H9 (cell line): ENCODE measurements around the gene CADPS2. TPM values are rescaled to one million over a fixed set of nuclear protein-coding genes. Genes with fewer than 3 reads are reported as not detected.

Experiments
- DNase-seq: peaks from one replicate; pipeline ENCODE4 v3.0.0-alpha.2; 2017
- H2AFZ ChIP-seq: one replicate; pipeline ENCODE4 v1.6.1; 2013; ENCODE audit warnings: mild to moderate bottlenecking, low read length, control low read depth, moderate library complexity
- H2AK5ac ChIP-seq: 2 replicates; pipeline ENCODE4 v1.6.1; 2013; ENCODE audit warnings: low read length, control low read depth, mixed read lengths; ENCODE audit not compliant: insufficient read length
- H2BK120ac ChIP-seq: one replicate; pipeline ENCODE4 v1.6.1; 2013; ENCODE audit warnings: low read depth, mild to moderate bottlenecking, low read length, control low read depth, inconsistent platforms; ENCODE audit not compliant: poor library complexity, severe bottlenecking
- H2BK12ac ChIP-seq: 2 replicates; pipeline ENCODE4 v1.6.1; 2013; ENCODE audit warnings: low read length, control low read depth, mixed read lengths, low read depth; ENCODE audit not compliant: insufficient read length
- H2BK15ac ChIP-seq: 2 replicates; pipeline ENCODE4 v1.6.1; 2013; ENCODE audit warnings: low read depth, low read length, control low read depth
- H2BK20ac ChIP-seq: one replicate; pipeline ENCODE4 v1.6.1; 2013; ENCODE audit warnings: low read depth, mild to moderate bottlenecking, low read length, control low read depth, inconsistent platforms; ENCODE audit not compliant: poor library complexity, severe bottlenecking
- H2BK5ac ChIP-seq: 2 replicates; pipeline ENCODE4 v1.6.1; 2013; ENCODE audit warnings: low read length, control low read depth, mixed read lengths; ENCODE audit not compliant: insufficient read length
- H3K14ac ChIP-seq: 2 replicates; pipeline ENCODE4 v1.6.1; 2013; ENCODE audit warnings: low read length, control low read depth; ENCODE audit not compliant: insufficient read depth
- H3K18ac ChIP-seq: 2 replicates; pipeline ENCODE4 v1.6.1; 2013; ENCODE audit warnings: low read depth, mild to moderate bottlenecking, mixed read lengths, low read length, control low read depth; ENCODE audit not compliant: insufficient read length
- H3K23ac ChIP-seq: 2 replicates; pipeline ENCODE4 v1.6.1; 2013; ENCODE audit warnings: low read length, control low read depth, mixed read lengths, low read depth; ENCODE audit not compliant: insufficient read length
- H3K23me2 ChIP-seq: 2 replicates; pipeline ENCODE4 v1.6.1; 2013; ENCODE audit warnings: low read depth, mild to moderate bottlenecking, mixed read lengths, low read length, control low read depth; ENCODE audit not compliant: insufficient read length, poor library complexity, severe bottlenecking
- H3K27ac ChIP-seq: 2 replicates; pipeline ENCODE4 v1.5.1; 2013; ENCODE audit warnings: low read length, control low read depth, mixed read lengths, low read depth; ENCODE audit not compliant: insufficient read length
- H3K27me3 ChIP-seq: 2 replicates; pipeline ENCODE4 v1.6.1; 2013; ENCODE audit warnings: low read length, control low read depth, inconsistent platforms; ENCODE audit not compliant: insufficient read depth
- H3K4ac ChIP-seq: 2 replicates; pipeline ENCODE4 v1.6.1; 2013; ENCODE audit warnings: low read depth, mild to moderate bottlenecking, control low read depth, inconsistent platforms, low read length, moderate library complexity
- H3K4me1 ChIP-seq: 2 replicates; pipeline ENCODE4 v1.6.1; 2013; ENCODE audit warnings: low read length, control low read depth, inconsistent platforms; ENCODE audit not compliant: insufficient read depth
- H3K4me2 ChIP-seq: 2 replicates; pipeline ENCODE4 v1.6.1; 2013; ENCODE audit warnings: low read length, control low read depth, mixed read lengths; ENCODE audit not compliant: insufficient read length, insufficient read depth
- H3K56ac ChIP-seq: 2 replicates; pipeline ENCODE4 v1.6.1; 2013; ENCODE audit warnings: low read depth, mild to moderate bottlenecking, mixed read lengths, low read length, control low read depth; ENCODE audit not compliant: insufficient read length
- H3K79me1 ChIP-seq: 2 replicates; pipeline ENCODE4 v1.6.1; 2013; ENCODE audit warnings: low read depth, mild to moderate bottlenecking, moderate library complexity, low read length, control low read depth, inconsistent platforms; ENCODE audit not compliant: insufficient read depth, poor library complexity, severe bottlenecking
- H3K79me2 ChIP-seq: 2 replicates; pipeline ENCODE4 v1.6.1; 2013; ENCODE audit warnings: low read length, control low read depth, inconsistent platforms; ENCODE audit not compliant: insufficient read depth
- H3K9ac ChIP-seq: 2 replicates; pipeline ENCODE4 v1.6.1; 2013; ENCODE audit warnings: low read length, control low read depth, mixed read lengths; ENCODE audit not compliant: insufficient read length; ENCODE audit errors: extremely low read depth
- H3K9me3 ChIP-seq: one replicate; pipeline ENCODE4 v1.6.1; 2013; ENCODE audit warnings: low read depth, low read length, inconsistent platforms; ENCODE audit not compliant: control insufficient read depth
- H3T11ph ChIP-seq: one replicate; pipeline ENCODE4 v1.6.1; 2013; ENCODE audit warnings: mild to moderate bottlenecking, low read length, control low read depth, inconsistent platforms
- H4K20me1 ChIP-seq: one replicate; pipeline ENCODE4 v1.6.1; 2013; ENCODE audit not compliant: control insufficient read depth, insufficient read length, insufficient read depth
- H4K5ac ChIP-seq: 2 replicates; pipeline ENCODE4 v1.6.1; 2013; ENCODE audit warnings: low read depth, mild to moderate bottlenecking, mixed read lengths, low read length, control low read depth; ENCODE audit not compliant: insufficient read length
- H4K8ac ChIP-seq: replicated peaks from 2 replicates; pipeline ENCODE4 v1.6.1; 2013; ENCODE audit warnings: low read length, control low read depth, mixed read lengths, low read depth; ENCODE audit not compliant: insufficient read length
- H4K91ac ChIP-seq: 2 replicates; pipeline ENCODE4 v1.6.1; 2013; ENCODE audit warnings: low read depth, mild to moderate bottlenecking, moderate library complexity, mixed read lengths, low read length, control low read depth; ENCODE audit not compliant: insufficient read length
- H3K27ac Mint-ChIP-seq, 3 experiments: 2 replicates in 2 of 3; 3 replicates in 1 of 3; pipeline ENCODE4 v1.8.0; 2020 to 2021; ENCODE audit warnings: mixed read lengths in 3 of 3, mild to moderate bottlenecking in 1 of 3, moderate library complexity in 1 of 3
- H3K27me3 Mint-ChIP-seq: 2 replicates; pipeline ENCODE4 v1.8.0; 2021; ENCODE audit warnings: low read depth, mild to moderate bottlenecking, moderate library complexity, mixed read lengths
- H3K36me3 Mint-ChIP-seq, 3 experiments: 2 replicates in 2 of 3; 3 replicates in 1 of 3; pipeline ENCODE4 v1.8.0; 2020 to 2021; ENCODE audit warnings: low read depth in 3 of 3, mixed read lengths in 3 of 3; ENCODE audit not compliant: insufficient read depth in 1 of 3
- H3K4me1 Mint-ChIP-seq, 2 experiments: 2 replicates each; pipeline ENCODE4 v1.8.0; 2020; ENCODE audit warnings: mixed read lengths in 2 of 2
- H3K4me3 Mint-ChIP-seq, 2 experiments: 2 replicates in 1 of 2; 3 replicates in 1 of 2; pipeline ENCODE4 v1.8.0; 2020 to 2021; ENCODE audit warnings: mild to moderate bottlenecking in 2 of 2, mixed read lengths in 2 of 2, moderate library complexity in 1 of 2
- H3K9me3 Mint-ChIP-seq, 2 experiments: 2 replicates in 1 of 2; 3 replicates in 1 of 2; pipeline ENCODE4 v1.8.0; 2020; ENCODE audit warnings: mild to moderate bottlenecking in 2 of 2, mixed read lengths in 2 of 2, moderate library complexity in 1 of 2
- CTCF ChIP-seq: fragments of 200-600 bp; sonication (generic); conservative IDR thresholded peaks from 3 replicates; pipeline ENCODE4 v1.8.0; 2021; ENCODE audit warnings: antibody characterized with exemption, mild to moderate bottlenecking
- WGBS: extraction: QIAGEN DNeasy Blood & Tissue Kit; methylation state at CpG from one replicate; pipeline ENCODE4 v1.1.7; 2013; ENCODE audit warnings: missing lambda C conversion rate, low lambda C conversion rate, mixed read lengths; ENCODE audit not compliant: insufficient read length; ENCODE audit errors: extremely low coverage; 5-methylcytosine and 5-hydroxymethylcytosine counted together
- total RNA-seq: library from RNA; stranded (reverse); gene quantifications from 2 replicates; pipeline ENCODE4 v1.2.1, GENCODE V29; 2021

Gene CADPS2
- total RNA-seq, 1 experiment from 2014 or later: 7.1 TPM

- Histone ChIP-seq H4K20me1 (no peaks in the 10 kb centered on the region), H3K23ac (no peak overlapping the region), H2BK120ac (no peak overlapping the region), H2BK15ac (no peak overlapping the region), H2AK5ac (no peak overlapping the region), H3K56ac (no peak overlapping the region), H3K4me1 (peaks cover 2% of the 10 kb centered on the region; the same call in 1 of the 2 replicates), H4K5ac (no peak overlapping the region), H2BK5ac (no peak overlapping the region), H2BK12ac (no peak overlapping the region), H4K8ac (no peak overlapping the region), H3K9me3 (no peaks in the 10 kb centered on the region), H3K79me1 (no peaks in the 10 kb centered on the region), H3K4me2 (no peak overlapping the region), H3K18ac (no peak overlapping the region), H2AFZ (no peak overlapping the region), H4K91ac (no peak overlapping the region), H3K4ac (no peak overlapping the region), H3T11ph (no peak overlapping the region), H3K79me2 (no peaks in the 10 kb centered on the region), H3K14ac (no peak overlapping the region), H2BK20ac (no peak overlapping the region), H3K23me2 (no peaks in the 10 kb centered on the region), H3K27me3 (no peaks in the 10 kb centered on the region), H3K27ac (no peak overlapping the region), H3K9ac (no peak overlapping the region)
- Mint-ChIP-seq H3K27me3 (no peaks in the 10 kb centered on the region), H3K27ac (peak overlapping the region; percentile 5 to 84 (median 59); a peak in 5 of 7 replicates), H3K4me3 (no peak overlapping the region; a peak in 1 of 5 replicates), H3K36me3 (no peaks in the 10 kb centered on the region; a peak in 3 of 7 replicates), H3K4me1 (peaks cover 34 to 37% of the 10 kb centered on the region in 2 experiments), H3K9me3 (peaks cover 0 to 3% of the 10 kb centered on the region in 2 experiments; a peak in 2 of 5 replicates)
- no peak for DNase-seq
- no peak for TF ChIP-seq CTCF
- no CpG with 5 or more reads among the region's 4 CpGs for WGBS
Measured at GRCh38 chr7:122402235-122402634, 484.0 kb downstream of the CADPS2 start.
